GM12892 (cell line): ENCODE measurements around the gene NUDT14.

Source experiments
- DNase-seq: peaks from one replicate; pipeline ENCODE4 v3.0.0; 2011; ENCODE audit not compliant: insufficient read length
- FAIRE-seq: peaks from 2 replicates; lab custom pipeline; 2011; peaks lifted over from hg19 to GRCh38; lab: Jason Lieb, UNC
- POLR2A ChIP-seq: IDR thresholded peaks from 2 replicates; pipeline ENCODE4 v1.6.1; 2011; ENCODE audit warnings: low read depth, low read length, control low read depth
- POLR2AphosphoS5 ChIP-seq: IDR thresholded peaks from 2 replicates; pipeline ENCODE4 v1.6.1; 2011; ENCODE audit warnings: low read depth, low read length, control low read depth
- TAF1 ChIP-seq: IDR thresholded peaks from 2 replicates; pipeline ENCODE4 v1.6.1; 2011; ENCODE audit warnings: low read depth, mild to moderate bottlenecking, control low read depth, low read length, borderline replicate concordance

The NUDT14 gene

DNA sequence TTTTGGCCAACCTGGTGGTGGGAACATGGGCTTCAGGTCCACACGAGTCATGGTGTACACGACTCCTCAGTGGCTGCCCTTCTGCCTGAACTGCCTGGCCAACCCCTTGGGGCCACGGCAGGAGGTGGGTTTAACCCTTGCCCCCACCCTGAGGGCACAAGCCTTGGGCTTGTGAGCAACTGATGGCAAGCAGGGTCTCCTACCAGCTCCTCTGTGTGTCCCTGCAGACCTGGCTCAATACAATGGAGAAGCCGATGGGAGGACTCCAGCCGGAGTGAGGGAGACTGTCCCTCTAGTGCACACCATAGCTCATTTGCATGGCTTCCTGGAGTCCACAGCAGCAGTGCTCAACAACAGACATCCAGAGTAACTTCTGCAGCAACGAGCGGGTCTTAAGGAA is 40.5 kb downstream of the NUDT14 start:
- DNase-seq (no peak), FAIRE-seq (no peak)
- no peak for TF ChIP-seq POLR2A
- no peak for TF ChIP-seq POLR2AphosphoS5
- no peak for TF ChIP-seq TAF1

DNA sequence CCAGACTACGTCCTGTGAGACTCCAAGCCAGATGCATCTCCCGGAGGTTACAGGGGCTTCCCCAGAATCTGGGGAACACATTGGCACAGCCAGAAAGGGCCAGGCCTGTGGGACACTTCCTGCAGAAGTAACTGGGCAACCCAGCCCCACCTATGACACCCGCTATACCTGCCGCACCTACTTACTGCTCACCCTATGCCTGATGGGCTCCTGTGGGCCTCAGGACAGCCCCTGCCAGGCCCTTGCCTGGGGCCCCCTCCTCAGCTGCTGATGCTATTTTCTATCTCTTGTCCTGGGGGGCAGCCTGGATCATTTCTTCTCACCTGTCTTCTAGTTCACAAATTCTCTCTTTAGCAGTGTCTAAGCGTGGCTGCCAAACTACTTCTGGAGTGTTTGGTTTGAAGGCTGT is 41.3 kb downstream of the NUDT14 start:
- DNase-seq, result no peak

DNA sequence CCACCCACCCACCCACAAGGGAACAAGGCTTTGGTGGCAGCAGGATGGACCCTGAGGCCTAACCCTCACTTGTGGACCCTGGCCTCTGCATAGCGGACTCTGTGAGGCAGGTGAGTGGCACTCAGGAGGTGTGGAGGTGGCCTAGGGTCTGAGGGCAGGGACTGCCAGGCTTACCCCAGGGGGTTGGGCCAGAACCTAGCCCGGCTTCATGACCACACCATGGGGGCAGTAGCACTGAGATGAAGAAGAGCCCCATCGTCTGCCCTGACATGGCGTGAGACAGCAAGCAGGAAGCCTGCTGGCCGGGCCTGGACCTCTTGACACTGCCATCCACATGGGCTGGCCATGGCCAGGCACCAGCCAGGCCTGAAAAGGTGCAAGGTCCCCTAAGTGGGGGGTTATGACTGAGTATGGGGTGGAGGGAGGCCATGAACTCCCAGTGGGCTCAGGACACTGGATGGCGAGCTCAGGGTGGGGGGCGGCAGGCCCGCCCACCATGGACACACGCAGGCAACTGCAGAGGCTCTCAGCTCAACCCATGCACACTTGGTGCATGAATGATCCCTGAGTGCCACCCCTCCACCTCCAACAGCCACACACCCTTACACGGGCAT is 41.8 kb downstream of the NUDT14 start:
- FAIRE-seq (no peak), DNase-seq (no peak)
- TF ChIP-seq POLR2AphosphoS5 (no peak), TAF1 (no peak), POLR2A (no peak)

More for the DNA sequence above, 41.3 kb downstream of the NUDT14 start:
- TF ChIP-seq POLR2AphosphoS5, result no peak
- no peak for TF ChIP-seq POLR2A
- no peak for TF ChIP-seq TAF1
- FAIRE-seq, result no peak

DNA sequence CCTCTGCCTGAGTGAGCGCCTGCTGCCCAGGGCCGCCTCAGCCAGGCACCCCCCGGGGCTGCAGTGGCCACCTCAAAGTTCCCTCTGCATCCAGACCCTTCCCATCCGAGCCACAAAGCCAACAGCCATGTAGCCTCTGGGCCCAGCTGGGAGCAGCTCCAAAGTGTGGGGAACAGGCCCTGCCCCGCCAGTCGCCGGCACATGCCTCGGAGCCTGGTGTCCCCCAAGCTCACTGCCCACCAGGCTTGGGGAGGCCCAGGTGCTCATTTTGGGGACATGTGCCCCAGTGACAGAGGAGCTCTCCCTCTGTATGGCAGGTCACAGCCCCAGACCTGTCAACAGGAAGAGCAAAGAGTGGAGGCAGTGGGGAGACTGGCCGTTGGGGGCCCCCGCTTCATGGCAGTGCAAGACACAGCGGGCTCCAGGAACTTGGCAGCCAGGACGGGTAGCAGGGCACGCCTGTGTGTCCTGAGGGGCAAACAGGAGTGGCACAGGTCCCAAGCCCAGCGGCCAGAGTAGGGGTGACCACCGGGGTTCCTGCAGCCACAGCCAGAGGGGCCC is 42.5 kb downstream of the NUDT14 start:
- DNase-seq (no peak), FAIRE-seq (no peak)
- TF ChIP-seq POLR2A (no peak), POLR2AphosphoS5 (no peak), TAF1 (no peak)

DNA sequence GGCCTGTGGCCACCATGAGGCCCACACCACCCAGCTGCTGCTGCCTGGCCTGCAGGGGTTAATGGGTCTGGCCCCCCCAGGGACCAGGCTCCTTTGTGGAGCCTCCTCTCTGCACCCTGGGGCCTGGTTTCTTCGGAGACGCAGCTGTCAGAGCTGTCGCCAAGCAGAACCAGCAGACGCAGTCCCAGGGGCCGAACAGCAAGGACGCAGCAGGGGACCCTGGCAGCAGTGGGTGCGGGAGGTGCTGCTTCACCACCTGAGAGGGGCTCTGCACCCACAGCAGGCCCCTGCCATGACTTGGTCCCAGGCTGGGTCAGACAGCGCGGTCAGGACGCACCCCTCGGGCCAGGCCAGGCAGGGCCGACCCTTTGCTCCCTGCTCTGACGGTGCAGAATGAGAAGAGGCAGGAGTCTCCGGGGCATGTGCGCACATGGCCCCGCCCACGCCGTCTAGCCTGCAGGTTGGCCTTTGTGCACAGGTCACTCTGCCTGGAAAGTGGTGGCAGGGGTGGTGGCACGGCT is 43.0 kb downstream of the NUDT14 start:
- DNase-seq (no peak), FAIRE-seq (no peak)
- TF ChIP-seq POLR2AphosphoS5 (no peak), POLR2A (no peak), TAF1 (no peak)

DNA sequence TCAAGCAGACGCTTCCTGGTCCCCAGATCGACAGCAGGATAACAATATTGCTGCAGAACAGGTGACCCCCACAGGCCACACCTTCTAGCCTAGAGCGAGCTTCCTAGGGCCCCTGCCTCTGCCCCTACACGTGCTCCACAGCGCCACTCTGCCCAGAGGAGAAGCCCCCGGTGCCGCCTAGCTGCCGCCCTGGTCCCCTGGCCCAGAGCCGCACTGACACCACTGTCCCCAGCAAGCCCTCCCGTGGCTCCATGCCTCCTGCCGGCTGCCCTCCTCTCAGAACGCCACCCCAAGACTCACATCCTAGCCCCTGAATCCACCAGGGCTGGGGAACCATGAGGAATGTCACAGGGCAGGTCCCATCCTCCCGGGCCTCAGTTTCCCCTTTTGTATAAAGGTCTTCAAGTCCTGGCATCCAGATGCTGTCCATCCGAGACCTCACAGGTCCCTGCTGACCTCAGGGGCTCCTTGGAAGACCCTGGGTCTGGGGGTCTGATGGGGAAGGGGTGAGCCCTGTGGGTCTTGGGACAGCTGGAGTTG is 43.6 kb downstream of the NUDT14 start:
- FAIRE-seq (no peak), DNase-seq (no peak)
- TF ChIP-seq POLR2A (no peak), POLR2AphosphoS5 (no peak), TAF1 (no peak)

DNA sequence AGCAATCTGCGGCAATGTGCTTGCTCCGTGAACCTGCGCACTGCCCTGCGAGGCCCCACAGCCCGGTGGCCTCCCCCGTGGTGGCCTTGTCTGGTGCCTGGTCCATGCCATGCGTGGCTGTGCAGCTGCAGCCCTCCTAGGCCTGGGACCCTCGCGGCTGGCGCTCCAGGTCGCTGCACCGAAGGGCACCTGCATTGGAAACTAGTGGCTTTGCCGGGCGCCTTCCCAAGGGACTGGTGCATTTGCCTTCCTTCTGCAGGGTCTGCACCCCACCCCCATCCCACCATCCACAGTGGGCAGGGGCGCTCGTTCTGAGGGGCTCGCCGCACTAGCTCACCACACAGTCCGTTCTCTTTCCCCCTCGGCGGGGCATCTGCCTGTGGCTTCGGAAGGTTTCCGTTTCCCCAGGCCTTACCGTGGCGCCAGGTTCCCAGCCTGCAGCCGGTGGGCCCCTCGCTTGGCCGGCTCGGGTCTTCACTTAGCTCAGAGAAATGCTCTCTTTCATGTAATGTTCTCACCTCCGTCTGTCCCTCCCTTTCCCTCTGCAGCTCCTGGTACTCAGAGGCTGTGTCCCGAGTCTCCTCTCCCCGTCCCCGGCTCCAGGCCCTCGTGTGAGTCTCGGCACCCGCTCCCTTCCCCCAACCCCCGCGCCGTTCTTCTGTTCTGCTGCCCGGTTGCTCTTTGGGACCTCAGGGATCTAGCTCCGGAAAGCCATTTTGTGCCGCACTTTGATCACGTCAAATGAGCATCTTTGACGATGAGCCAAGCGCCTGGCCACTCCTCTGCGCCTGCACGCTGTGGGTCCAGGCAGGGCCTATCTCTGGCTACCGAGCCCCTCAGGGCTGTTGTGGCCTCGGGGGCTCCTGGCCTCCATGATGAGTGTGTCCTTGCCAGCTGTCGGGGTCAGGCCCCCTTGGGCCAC is 44.5 kb downstream of the NUDT14 start:
- no peak for DNase-seq
- no peak for FAIRE-seq
- TF ChIP-seq POLR2A (no peak), POLR2AphosphoS5 (no peak), TAF1 (no peak)

DNA sequence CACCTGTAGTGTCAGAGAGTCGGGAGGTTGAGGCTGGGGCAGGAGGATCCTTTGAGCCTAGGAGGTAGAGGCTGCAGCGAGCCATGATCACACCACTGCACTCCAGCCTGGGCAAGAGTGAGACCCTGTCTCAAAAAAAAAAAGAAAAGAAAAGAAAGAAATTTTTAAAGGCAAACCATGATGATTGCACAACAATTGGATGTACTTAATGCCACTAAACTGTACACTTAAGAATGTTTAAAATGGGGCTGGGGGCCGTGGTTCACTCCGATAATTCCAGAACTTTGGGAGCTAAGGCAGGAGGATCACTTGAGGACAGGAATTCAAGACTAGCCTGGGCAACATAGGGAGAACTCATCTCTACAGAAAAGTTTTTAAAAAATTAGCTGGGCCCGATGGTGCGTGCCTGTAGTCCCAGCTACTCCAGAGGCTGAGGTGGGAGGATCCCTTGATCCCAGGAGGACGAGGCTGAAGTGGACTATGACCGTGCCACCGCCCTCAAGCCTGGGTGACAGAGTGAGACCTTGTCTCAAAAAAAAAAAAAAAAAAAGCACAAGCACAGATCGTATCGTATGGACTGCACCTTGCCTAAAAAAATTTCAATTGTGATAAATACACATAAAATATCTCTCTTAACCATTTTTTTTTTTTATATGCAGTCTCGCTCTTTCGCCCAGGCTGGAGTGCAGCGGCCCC is 45.3 kb downstream of the NUDT14 start:
- no peak for TF ChIP-seq POLR2A
- no peak for TF ChIP-seq POLR2AphosphoS5
- TF ChIP-seq TAF1, result no peak
- DNase-seq (no peak), FAIRE-seq (no peak)

DNA sequence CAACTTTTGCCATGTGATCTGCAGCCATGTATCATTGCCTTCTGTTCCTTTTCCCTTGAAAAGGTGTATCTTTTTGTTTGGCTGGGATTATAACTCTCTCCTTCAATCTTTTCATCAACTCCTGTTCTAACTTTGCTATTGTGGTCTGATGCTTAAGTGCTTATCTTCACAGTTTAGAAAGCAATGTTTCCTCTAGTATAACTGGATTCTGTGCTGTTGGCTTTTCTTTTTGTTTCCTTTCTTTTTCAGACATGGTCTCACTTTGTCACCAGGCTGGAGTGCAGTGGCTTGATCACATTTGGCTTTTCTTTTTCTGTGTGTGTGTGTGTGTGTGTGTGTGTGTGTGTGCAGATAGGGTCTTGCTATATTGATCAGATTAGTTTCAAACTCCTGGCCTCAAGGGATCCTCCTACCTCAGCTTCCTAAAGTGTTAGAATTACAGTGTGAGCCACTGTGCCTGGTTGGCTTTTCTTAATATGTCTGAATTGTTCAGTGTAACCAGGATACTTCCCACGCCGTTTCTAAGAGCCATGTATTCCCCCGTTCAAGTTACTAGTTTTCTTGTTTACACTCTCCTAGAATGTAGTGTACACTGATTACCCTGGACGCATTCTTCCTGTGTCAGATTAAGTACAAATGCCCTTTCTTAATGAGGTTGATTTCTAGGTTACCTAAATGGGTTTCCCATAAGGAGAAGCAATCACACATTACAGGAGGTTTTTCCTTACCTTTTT is 48.0 kb downstream of the NUDT14 start:
- TF ChIP-seq POLR2A, result no peak
- TF ChIP-seq POLR2AphosphoS5, result no peak
- no peak for TF ChIP-seq TAF1
- DNase-seq (no peak), FAIRE-seq (no peak)

DNA sequence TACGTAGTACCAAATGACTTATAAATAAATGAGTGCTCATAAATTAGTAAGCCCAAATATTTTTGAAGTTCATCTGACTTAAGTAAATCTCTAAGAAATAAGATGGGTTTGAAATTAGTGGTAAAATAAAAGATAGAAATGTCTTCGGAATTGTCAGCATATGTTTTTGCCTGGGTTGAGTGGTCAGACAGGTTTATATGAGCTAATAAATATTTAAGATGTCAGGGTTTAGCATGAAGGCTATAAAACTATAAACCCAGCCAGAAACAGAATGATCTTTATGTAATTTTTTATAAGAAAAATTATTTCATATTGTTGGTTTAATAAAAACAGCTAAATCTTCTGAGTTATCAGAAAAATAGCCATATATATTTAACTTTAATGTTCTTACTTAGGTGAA is 49.9 kb downstream of the NUDT14 start:
- FAIRE-seq, result no peak
- no peak for TF ChIP-seq POLR2AphosphoS5
- no peak for TF ChIP-seq TAF1
- TF ChIP-seq POLR2A, result no peak
- no peak for DNase-seq
